Left renal cortex interstitium (tissue), 4 donors: ENCODE results near the gene NEDD8. TPM values are rescaled to one million over a fixed set of nuclear protein-coding genes. Genes with fewer than 3 reads are reported as not detected.
"Not testable (repeated sequence)": the region's sequence is repeated elsewhere in the genome, so short reads cannot be mapped to it uniquely, and the experiment has no call there.

Experiments used
- DNase-seq, 4 donors: peaks; one replicate each; pipeline ENCODE4 v3.0.0-alpha.2; 2013; ENCODE audit warnings: low read depth in 4 of 4, low spot score in 2 of 4, missing footprints in 1 of 4
- polyA plus RNA-seq, 4 donors: library from polyadenylated mRNA; unstranded; fragments of 120-200 nt; gene quantifications; one replicate each; pipeline ENCODE4 v1.2.1, GENCODE V29; 2013; ENCODE audit not compliant: insufficient read length in 4 of 4

Gene NEDD8
- polyA plus RNA-seq, 4 donors = 206 to 248 (median 222) TPM

DNA sequence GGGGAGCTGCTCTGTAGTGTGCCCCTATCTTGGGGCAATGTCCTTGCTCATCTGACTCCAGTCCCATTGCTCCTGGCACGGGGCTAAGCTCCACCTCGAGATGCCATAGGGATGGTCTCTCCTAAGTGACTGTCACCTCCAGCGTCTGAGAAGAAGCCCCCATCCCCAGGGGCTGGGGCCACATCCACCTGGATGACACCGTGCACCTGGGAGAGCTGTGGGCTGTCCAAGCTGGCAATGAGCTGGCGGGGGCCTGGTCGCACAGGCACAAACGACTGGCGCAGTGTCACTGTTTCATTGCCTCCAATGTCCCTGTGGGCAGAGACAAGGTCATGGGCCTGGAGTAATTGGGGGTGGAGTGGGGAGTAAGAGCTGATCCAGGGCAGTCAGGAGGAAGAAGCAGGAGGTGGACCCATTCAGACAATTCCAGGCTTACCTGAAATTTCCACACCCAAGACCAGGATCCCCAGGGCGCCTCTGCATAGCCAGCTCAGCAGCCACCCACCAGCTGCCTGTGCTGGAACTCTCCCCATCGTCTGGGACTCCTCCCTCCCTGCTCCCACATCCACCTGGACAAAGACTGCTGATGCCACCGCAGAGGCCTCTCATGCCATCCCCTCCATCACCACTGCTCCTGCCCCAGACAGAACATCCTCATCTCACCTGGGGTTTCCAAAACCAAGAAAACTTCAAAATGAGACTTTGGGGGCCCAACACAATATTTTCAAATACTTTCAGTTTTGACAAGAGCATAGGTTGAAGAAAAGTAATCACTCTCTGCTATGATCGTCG, 17.3 kb upstream of the NEDD8 start:
- DNase-seq = no peak

DNA sequence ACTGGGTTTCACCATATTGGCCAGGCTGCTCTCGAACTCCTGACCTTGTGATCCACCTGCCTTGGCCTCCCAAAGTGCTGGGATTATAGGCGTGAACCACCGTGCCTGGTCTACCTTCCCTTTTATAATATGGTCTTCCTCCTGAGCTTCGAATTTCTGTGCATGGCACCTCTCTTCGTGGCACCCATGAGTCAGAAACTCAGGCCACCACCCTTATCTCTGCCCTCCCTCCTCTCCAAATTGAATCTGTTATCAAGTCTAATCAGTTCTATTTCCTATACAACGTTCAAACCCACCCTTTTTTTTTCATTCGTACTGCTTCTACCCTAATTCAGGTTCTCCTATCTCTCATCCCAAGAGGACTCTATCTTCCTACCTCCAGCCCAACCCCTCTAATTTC, 15.3 kb upstream of the NEDD8 start:
- no peak for DNase-seq

DNA sequence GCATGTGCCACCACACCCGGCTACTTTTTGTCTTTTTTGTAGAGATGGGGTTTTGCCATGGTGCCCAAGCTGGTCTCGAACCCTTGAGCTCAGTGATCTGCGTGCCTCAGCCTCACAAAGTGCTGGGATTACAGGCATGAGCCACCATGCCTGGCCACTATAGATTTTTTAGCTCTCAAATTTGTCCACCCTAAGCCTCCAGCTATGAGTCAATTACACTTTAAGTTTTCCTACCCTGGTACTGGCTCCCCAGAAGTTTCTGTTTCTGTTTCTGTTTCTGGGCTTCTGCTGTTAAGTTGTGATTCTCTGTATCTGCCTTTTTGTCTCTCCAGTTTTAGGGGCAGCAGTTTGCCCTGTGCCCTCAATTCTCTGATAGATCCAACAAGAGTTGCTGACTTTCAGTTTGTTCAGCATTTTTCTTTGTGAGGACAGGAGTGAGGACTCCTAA, 14.6 kb upstream of the NEDD8 start:
- DNase-seq = no peak

DNA sequence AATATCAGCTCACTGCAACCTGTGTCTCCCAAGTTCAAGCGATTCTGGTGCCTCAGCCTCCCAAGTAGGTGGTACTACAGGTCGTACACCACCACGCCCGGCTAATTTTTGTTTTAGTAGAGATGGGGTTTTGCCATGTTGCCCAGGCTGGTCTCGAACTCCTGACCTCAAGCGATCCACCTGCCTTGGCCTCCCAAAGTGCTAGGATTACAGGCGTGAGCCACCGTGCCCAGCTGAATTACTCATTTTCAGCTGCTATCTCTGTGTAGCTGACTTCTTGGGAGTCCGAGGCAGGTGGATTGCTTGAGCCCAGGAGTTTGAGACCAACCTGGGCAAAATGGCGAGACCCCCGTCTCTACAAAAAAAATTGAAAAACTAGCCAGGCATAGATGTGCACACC, 13.2 kb upstream of the NEDD8 start:
- DNase-seq = not testable (repeated sequence)

DNA sequence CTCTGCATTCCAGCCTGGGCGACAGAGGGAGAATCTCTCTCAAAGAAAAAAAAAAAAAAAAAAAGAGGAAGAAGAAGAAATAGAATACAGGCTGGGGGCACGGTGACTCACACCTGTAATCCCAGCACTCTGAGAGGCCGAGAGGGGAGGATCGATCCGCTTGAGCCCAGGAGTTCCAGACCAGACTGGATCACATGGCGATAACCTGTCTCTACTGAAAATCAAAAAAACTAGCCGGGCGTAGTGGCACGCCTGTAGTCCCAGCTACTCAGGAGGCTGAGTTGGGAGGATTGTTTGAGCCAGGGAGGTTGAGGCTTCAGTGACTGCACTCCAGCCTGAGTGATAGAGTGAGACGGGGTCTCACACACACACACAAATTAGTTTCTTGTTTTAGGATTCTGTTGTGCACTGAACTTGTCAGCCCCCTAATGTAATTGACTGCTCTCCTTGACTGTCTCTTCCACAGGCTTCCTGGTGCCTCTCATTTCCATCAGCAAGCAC, 11.2 kb upstream of the NEDD8 start:
- no peak for DNase-seq

- DNase-seq = peak; percentile 89 to 94 (median 91)
Observed at GRCh38 chr14:24241829-24242443, 9.8 kb upstream of the NEDD8 start.

DNA sequence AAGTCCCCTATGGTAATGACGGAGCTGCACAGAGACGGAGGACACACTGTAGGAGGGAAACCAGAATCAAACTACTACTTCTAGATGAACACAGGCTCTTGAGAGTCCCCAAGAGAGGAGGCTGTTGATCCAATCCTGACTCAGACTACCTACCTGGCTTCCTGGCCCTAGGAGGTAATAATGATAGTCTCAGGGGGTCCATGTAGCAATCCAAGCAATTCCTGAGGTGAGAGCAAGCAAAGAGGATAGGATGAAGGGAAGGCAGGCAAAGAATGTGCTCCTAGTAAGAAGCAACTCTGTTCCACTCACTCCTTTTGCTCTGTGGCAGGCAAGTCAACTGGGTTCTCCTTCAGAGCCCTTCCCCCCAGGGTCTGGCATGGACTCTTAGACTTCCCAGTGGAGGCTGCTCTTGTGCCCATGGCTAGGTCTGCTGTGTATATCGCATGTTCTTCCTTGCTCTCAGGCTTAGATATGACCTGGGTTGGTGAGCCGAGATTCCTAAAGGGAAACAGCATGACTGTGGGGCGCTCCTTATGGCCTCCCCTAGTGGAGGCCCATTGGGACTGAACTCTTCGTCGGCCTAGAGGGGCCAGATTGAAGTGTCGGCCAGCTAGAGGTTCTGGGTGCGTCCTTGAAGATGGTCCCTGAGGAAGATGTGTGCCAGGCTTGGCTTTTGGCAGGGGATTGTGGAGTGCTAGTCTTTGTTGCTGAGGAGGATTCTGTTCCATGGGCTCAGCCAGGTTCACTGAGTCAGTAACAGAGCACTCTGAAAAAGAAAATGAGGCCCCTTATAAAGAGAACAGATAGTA, 8.1 kb upstream of the NEDD8 start:
- no peak for DNase-seq

GRCh38 chr14:24238527-24239037, 6.4 kb upstream of the NEDD8 start:
- DNase-seq = no peak

GRCh38 chr14:24238123-24238522, 6.0 kb upstream of the NEDD8 start:
- DNase-seq = no peak

DNA sequence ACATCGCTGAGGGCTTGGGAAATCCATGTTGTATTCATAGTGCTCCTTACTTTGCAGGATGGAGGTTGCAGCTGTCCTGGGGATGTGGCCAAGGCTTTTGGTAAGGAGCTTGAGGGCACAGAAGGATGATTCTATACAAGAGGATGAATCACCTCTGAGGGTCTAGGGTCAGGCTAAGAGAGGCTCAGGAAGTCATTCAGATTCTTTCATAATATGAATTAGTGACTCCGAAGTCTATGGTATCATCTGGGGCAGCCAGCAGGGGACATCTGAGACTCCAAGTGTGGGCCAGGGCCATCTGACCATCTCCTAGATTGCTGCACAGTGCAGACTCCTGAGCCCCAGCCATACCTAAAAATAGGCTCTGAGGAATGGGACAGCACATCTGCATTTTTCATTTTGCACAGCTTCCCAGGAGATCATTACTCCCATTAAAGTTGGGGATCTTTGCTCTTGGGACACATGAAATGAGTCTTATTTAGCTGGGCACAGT, 5.3 kb upstream of the NEDD8 start:
- DNase-seq = no peak

GRCh38 chr14:24236689-24237462, 4.7 kb upstream of the NEDD8 start:
- no peak for DNase-seq

GRCh38 chr14:24235804-24236688, 3.9 kb upstream of the NEDD8 start:
- no peak for DNase-seq

- DNase-seq = no peak
Observed at GRCh38 chr14:24234095-24235005, 2.2 kb upstream of the NEDD8 start.

DNA sequence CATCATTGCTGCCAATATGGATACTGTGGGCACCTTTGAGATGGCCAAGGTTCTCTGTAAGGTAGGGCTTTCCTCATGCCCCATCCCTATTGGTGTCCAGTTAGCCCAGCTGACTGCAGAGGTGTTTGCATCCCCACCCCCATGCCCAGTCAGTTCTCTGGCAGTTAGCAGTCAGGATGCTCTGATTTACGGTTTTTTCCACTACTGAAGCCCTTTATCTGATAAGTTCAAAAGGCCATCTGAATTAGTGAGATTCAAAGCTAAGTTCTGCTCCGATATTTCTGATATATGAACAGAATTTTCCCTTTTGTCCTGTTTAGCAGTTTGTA, 1.3 kb upstream of the NEDD8 start:
- no peak for DNase-seq

- DNase-seq = no peak
Observed at GRCh38 chr14:24232645-24233537, 724 bp upstream of the NEDD8 start, which contains the start of gene GMPR2. Gene GMPR2 (plus strand): TSS chr14:24232929. CDS start chr14:24233254, 325 bp downstream.

- DNase-seq = no peak
Observed at GRCh38 chr14:24231263-24232120, 675 bp downstream of the NEDD8 start.
